K562 (cell line): ENCODE results near the gene LILRB3. TPM values are rescaled to one million over a fixed set of nuclear protein-coding genes. Genes with fewer than 3 reads are reported as not detected.

Source experiments
- CAMTA2 ChIP-seq: fragments of 250-450 bp; sonication (Bioruptor Pico); conservative IDR thresholded peaks from 2 replicates; pipeline ENCODE4 v1.5.1; 2022
- CBFB ChIP-seq: sonication (generic); formaldehyde crosslinking; IDR thresholded peaks from 2 replicates; pipeline ENCODE4 v1.4.0; 2020; ENCODE audit warnings: mild to moderate bottlenecking, missing genetic modification reagents
- CXXC5 ChIP-seq: fragments of 250-450 bp; sonication (Bioruptor Pico); IDR thresholded peaks from 2 replicates; pipeline ENCODE4 v1.8.0; 2022; ENCODE audit warnings: inconsistent platforms, mild to moderate bottlenecking, moderate library complexity
- E2F8 ChIP-seq: fragments of 450-650 bp; IDR thresholded peaks from 2 replicates; pipeline ENCODE4 v1.7.1; 2018; ENCODE audit warnings: mild to moderate bottlenecking, low read depth; ENCODE audit not compliant: partially characterized antibody
- EP300 ChIP-seq: IDR thresholded peaks from 2 replicates; pipeline ENCODE4 v1.6.1; 2012; ENCODE audit warnings: low read length, improper control_type of control experiment
- GATA2 ChIP-seq: sonication (generic); formaldehyde crosslinking; IDR thresholded peaks from 2 replicates; pipeline ENCODE4 v1.4.0; 2020; ENCODE audit warnings: mild to moderate bottlenecking, missing genetic modification reagents
- IRF9 ChIP-seq: fragments of 450-650 bp; IDR thresholded peaks from 2 replicates; pipeline ENCODE4 v1.6.1; 2016; ENCODE audit warnings: missing biosample characterization, missing genetic modification characterization
- JUND ChIP-seq, 2 experiments: IDR thresholded peaks; 2 replicates in 1 of 2; 3 replicates in 1 of 2; pipeline ENCODE4 v1.6.1; 2011; ENCODE audit warnings: borderline replicate concordance in 2 of 2, low read depth in 2 of 2, low read length in 2 of 2, improper control_type of control experiment in 1 of 2, missing biosample characterization in 1 of 2, missing genetic modification characterization in 1 of 2, missing genetic modification reagents in 1 of 2
- KLF10 ChIP-seq: fragments of 250-450 bp; sonication (Bioruptor Pico); IDR thresholded peaks from 2 replicates; pipeline ENCODE4 v1.6.1; 2021; ENCODE audit warnings: matching md5 sums
- KLF13 ChIP-seq: fragments of 450-650 bp; IDR thresholded peaks from 2 replicates; pipeline ENCODE4 v1.6.1; 2016; ENCODE audit warnings: missing genetic modification characterization, low read depth, mild to moderate bottlenecking, missing compliant biosample characterization, moderate library complexity, borderline replicate concordance
- LCOR ChIP-seq: sonication (generic); formaldehyde crosslinking; IDR thresholded peaks from 2 replicates; pipeline ENCODE4 v1.8.0; 2022; ENCODE audit warnings: mild to moderate bottlenecking, missing genetic modification reagents
- MBD2 ChIP-seq: sonication (generic); IDR thresholded peaks from 2 replicates; pipeline ENCODE4 v1.6.1; 2016; ENCODE audit warnings: low read depth, borderline replicate concordance
- MCM7 ChIP-seq, 2 experiments: fragments of 450-650 bp; IDR thresholded peaks; 2 replicates each; pipeline ENCODE4 v1.6.1; 2016 to 2018
- MTA1 ChIP-seq: fragments of 450-650 bp; IDR thresholded peaks from 2 replicates; pipeline ENCODE4 v1.6.1; 2017; ENCODE audit warnings: borderline replicate concordance
- NR2F6 ChIP-seq: fragments of 450-650 bp; formaldehyde crosslinking; IDR thresholded peaks from 2 replicates; pipeline ENCODE4 v1.4.0; 2020; ENCODE audit warnings: mild to moderate bottlenecking
- STAG1 ChIP-seq: sonication (generic); formaldehyde crosslinking; IDR thresholded peaks from 2 replicates; pipeline ENCODE4 v1.5.0; 2020; ENCODE audit warnings: missing genetic modification reagents, borderline replicate concordance
- TCF3 ChIP-seq: sonication (generic); formaldehyde crosslinking; IDR thresholded peaks from 2 replicates; pipeline ENCODE4 v1.4.0; 2020; ENCODE audit warnings: mild to moderate bottlenecking, missing genetic modification reagents
- VEZF1 ChIP-seq: fragments of 200-800 bp; sonication (Bioruptor generic); IDR thresholded peaks from 2 replicates; pipeline ENCODE4 v1.6.1; 2017; ENCODE audit warnings: missing genetic modification characterization, missing compliant biosample characterization
- ZBED1 ChIP-seq: IDR thresholded peaks from 2 replicates; pipeline ENCODE4 v1.6.1; 2014
- ZC3H8 ChIP-seq: fragments of 450-650 bp; IDR thresholded peaks from 2 replicates; pipeline ENCODE4 v1.6.1; 2017
- ZNF277 ChIP-seq: fragments of 250-450 bp; sonication (Bioruptor Pico); IDR thresholded peaks from 2 replicates; pipeline ENCODE4 v1.8.0; 2022; ENCODE audit warnings: inconsistent platforms, mild to moderate bottlenecking, moderate library complexity, borderline replicate concordance
- ZNF431 ChIP-seq: sonication (generic); formaldehyde crosslinking; IDR thresholded peaks from 2 replicates; pipeline ENCODE4 v1.8.0; 2022; ENCODE audit warnings: mild to moderate bottlenecking, missing genetic modification reagents
- polyA plus RNA-seq, 8 experiments: library from polyadenylated mRNA; depleted of rRNA in 4 of 8; stranded (reverse) in 5 of 8; unstranded in 3 of 8; fragments of >200 nt; fragmentation: Nextera tagmentation in 2 of 8; fragmentation: Illumina TruSeq in 1 of 8; extraction: Ambion mirVana in 2 of 8; extraction: Trizol in 1 of 8; gene quantifications; 2 replicates each; pipeline versions ENCODE4 v1.2.1 to v1.2.3, GENCODE V29; 2011 to 2014; ENCODE audit warnings: inconsistent platforms in 1 of 8, missing spikeins in 1 of 8
- total RNA-seq, 7 experiments: library from RNA; depleted of rRNA in 6 of 7; stranded (reverse); fragments of >200 nt in 6 of 7; fragmentation: Illumina TruSeq in 2 of 7; extraction: Trizol in 2 of 7; gene quantifications; 2 replicates each; pipeline versions ENCODE4 v1.2.1 to v1.2.3, GENCODE V29; 2011 to 2021; ENCODE audit warnings: low replicate concordance in 1 of 7

LILRB3 gene
- total and polyA plus RNA-seq, 9 of the 15 experiments (the other 6 are each of a cell fraction or from before 2014, with no cell fraction given): 0.01 to 0.09 TPM; not detected in 7

GRCh38 chr19:54231077-54231931, 8.5 kb upstream of the LILRB3 start (continued):
- peak; percentile 50; the same call in 1 of the 2 replicates for TF ChIP-seq LCOR
- TF ChIP-seq ZBED1: no peak
- TF ChIP-seq MCM7 (IDR thresholded peaks at IDR 0.05): no peak
- TF ChIP-seq JUND (IDR thresholded peaks at IDR 0.05; ENCODE audit: borderline replicate concordance, low read depth, low read length): peak; percentile 90
- TF ChIP-seq JUND (tag; IDR thresholded peaks at IDR 0.05; ENCODE audit: borderline replicate concordance, low read depth, low read length): peak; percentile 74; the same call in 1 of the 3 replicates
- TF ChIP-seq EP300: peak; percentile 38; the same call in 1 of the 2 replicates
- no peak for TF ChIP-seq ZC3H8
- TF ChIP-seq ZNF431 (CRISPR knock-in tag): 0 out of 2 replicates have a peak, but pooled peaks have one; percentile 22
- peak; percentile 46; the same call in 1 of the 2 replicates for TF ChIP-seq VEZF1 (CRISPR knock-in tag)
- TF ChIP-seq CAMTA2 (CRISPR knock-in tag): no peak
- TF ChIP-seq IRF9 (tag): no peak
- TF ChIP-seq ZNF277 (CRISPR knock-in tag): no peak
- TF ChIP-seq NR2F6: 0 out of 2 replicates have a peak, but pooled peaks have one; percentile 45
- no peak for TF ChIP-seq KLF10 (CRISPR knock-in tag)
- TF ChIP-seq MBD2: no peak
- TF ChIP-seq KLF13 (tag): no peak
- peak; percentile 10 for TF ChIP-seq TCF3 (CRISPR knock-in tag)
- no peak for TF ChIP-seq GATA2 (CRISPR knock-in tag)
- TF ChIP-seq MTA1: no peak
- peak; percentile 38 for TF ChIP-seq E2F8
- TF ChIP-seq CXXC5 (CRISPR knock-in tag): no peak
- TF ChIP-seq STAG1 (CRISPR knock-in tag): peak; percentile 72; the same call in 1 of the 2 replicates
- 0 out of 2 replicates have a peak, but pooled peaks have one; percentile 38 for TF ChIP-seq CBFB
